Spleen (tissue), 7 donors: ENCODE data around the gene S1PR5.

Experiments
- POLR2A ChIP-seq, 3 donors: fragments of 450-650 bp; IDR thresholded peaks; one replicate each; pipeline ENCODE4 v1.5.1; 2017; ENCODE audit warnings: antibody characterized with exemption in 3 of 3, mild to moderate bottlenecking in 1 of 3
- POLR2AphosphoS5 ChIP-seq, 3 donors: sonication (generic); formaldehyde crosslinking; IDR thresholded peaks; one replicate each; pipeline ENCODE4 v1.5.1; 2017; ENCODE audit warnings: antibody characterized with exemption in 3 of 3
- TF ChIP-seq, protein P1 (sequence below), 11 experiments: fragments of 200-600 bp in 7 of 11; fragments of 450-650 bp in 4 of 11; sonication (generic) in 4 of 11; IDR thresholded peaks in 8 of 11; conservative IDR thresholded peaks in 3 of 11; 1 replicate in 7 of 11; 2 replicates in 4 of 11; pipeline versions ENCODE4 v1.4.0 to v1.8.0; 2016 to 2021; ENCODE audit warnings: antibody characterized with exemption in 11 of 11, inconsistent platforms in 4 of 11, mild to moderate bottlenecking in 1 of 11
- donor health status: DM: no; HTN: no; CAD: no; lungs with moderate emphysema.
- donor health status: DM: no; HTN: no; CAD: no.
- donor health status: DM: no; HTN: no; CAD: no.

DNA sequence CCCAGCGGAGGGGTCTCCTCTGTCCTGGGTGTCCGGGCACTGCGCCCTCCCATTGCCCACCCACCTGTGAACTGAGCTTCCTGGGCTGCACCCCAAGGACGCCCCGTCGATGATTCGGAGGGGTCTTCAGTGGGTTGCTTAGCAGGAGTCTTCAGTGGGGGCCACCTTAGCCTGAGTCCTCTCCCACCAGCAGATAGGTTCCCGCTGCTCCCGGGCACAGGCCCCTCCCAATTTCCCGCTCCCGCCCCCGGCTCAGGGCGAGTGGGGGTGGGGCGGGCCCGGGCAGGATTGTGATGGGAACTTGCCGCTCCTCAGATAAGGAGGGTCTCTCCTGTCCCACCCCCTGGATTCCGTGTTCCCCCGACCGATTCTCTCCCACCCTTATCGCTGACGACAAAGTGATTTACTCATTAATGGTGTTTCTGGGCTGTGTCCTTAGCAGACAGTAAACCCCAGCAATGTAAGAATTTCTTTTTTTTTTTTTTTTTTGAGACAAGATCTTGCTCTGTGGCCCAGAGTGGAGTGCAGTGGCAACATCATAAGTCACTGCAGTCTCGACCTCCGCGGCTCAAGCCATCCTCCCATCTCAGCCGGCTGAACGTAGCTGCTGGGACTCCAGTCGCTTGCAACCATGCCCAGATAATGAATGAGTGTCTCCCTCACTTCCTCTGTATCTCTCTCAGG is 655 bp upstream of the S1PR5 start:
- TF ChIP-seq, protein P1, sequence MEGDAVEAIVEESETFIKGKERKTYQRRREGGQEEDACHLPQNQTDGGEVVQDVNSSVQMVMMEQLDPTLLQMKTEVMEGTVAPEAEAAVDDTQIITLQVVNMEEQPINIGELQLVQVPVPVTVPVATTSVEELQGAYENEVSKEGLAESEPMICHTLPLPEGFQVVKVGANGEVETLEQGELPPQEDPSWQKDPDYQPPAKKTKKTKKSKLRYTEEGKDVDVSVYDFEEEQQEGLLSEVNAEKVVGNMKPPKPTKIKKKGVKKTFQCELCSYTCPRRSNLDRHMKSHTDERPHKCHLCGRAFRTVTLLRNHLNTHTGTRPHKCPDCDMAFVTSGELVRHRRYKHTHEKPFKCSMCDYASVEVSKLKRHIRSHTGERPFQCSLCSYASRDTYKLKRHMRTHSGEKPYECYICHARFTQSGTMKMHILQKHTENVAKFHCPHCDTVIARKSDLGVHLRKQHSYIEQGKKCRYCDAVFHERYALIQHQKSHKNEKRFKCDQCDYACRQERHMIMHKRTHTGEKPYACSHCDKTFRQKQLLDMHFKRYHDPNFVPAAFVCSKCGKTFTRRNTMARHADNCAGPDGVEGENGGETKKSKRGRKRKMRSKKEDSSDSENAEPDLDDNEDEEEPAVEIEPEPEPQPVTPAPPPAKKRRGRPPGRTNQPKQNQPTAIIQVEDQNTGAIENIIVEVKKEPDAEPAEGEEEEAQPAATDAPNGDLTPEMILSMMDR (IDR thresholded peaks at IDR 0.05 in 8 of 11, conservative IDR thresholded peaks at IDR 0.05 in 3 of 11), result no peak
- no peak for TF ChIP-seq POLR2A (IDR thresholded peaks at IDR 0.05)
- TF ChIP-seq POLR2AphosphoS5 (IDR thresholded peaks at IDR 0.05), result no peak
